GM21390 (cell line): Measurements from ENCODE around the gene PAPLN.

ENCODE experiments used
- ATAC-seq: cut with Tn5 transposase; IDR thresholded peaks from one replicate; pipeline ENCODE4 v1.9.1; 2021; ENCODE audit not compliant: unreplicated experiment

PAPLN gene

GRCh38 chr14:73245480-73246325 lies 8.4 kb downstream of the PAPLN start:
- ATAC-seq = peak; percentile 50

GRCh38 chr14:73246387-73247150 lies 9.3 kb downstream of the PAPLN start:
- no peak for ATAC-seq

GRCh38 chr14:73248108-73248868 lies 11.0 kb downstream of the PAPLN start:
- peak; percentile 49 for ATAC-seq

GRCh38 chr14:73249108-73249507 lies 11.8 kb downstream of the PAPLN start:
- ATAC-seq = no peak

- no peak for ATAC-seq
Observed at GRCh38 chr14:73249564-73250316, 12.4 kb downstream of the PAPLN start.

- no peak for ATAC-seq
Observed at GRCh38 chr14:73250317-73250713, 13.0 kb downstream of the PAPLN start.

GRCh38 chr14:73250781-73251500 lies 13.6 kb downstream of the PAPLN start:
- no peak for ATAC-seq

- no peak for ATAC-seq
Observed at GRCh38 chr14:73251516-73252215, 14.4 kb downstream of the PAPLN start.

GRCh38 chr14:73252491-73253322 lies 15.4 kb downstream of the PAPLN start:
- ATAC-seq = no peak

GRCh38 chr14:73253323-73253610 lies 16.0 kb downstream of the PAPLN start:
- no peak for ATAC-seq

- no peak for ATAC-seq
Observed at GRCh38 chr14:73253721-73254120, 16.4 kb downstream of the PAPLN start.

- no peak for ATAC-seq
Observed at GRCh38 chr14:73254247-73255004, 17.1 kb downstream of the PAPLN start.

GRCh38 chr14:73255005-73255400 lies 17.7 kb downstream of the PAPLN start:
- no peak for ATAC-seq

GRCh38 chr14:73255693-73256225 lies 18.5 kb downstream of the PAPLN start:
- ATAC-seq = no peak

GRCh38 chr14:73258076-73258475 lies 20.8 kb downstream of the PAPLN start:
- ATAC-seq = no peak

GRCh38 chr14:73258845-73259611 lies 21.7 kb downstream of the PAPLN start:
- ATAC-seq = no peak

- ATAC-seq = no peak
Observed at GRCh38 chr14:73259837-73260236, 22.5 kb downstream of the PAPLN start.
